ENCODE measurements around the gene TMEM161A.
"Not testable (repeated sequence)": the region's sequence is repeated elsewhere in the genome, so short reads cannot be mapped to it uniquely, and the experiment has no call there.

Gene TMEM161A

DNA sequence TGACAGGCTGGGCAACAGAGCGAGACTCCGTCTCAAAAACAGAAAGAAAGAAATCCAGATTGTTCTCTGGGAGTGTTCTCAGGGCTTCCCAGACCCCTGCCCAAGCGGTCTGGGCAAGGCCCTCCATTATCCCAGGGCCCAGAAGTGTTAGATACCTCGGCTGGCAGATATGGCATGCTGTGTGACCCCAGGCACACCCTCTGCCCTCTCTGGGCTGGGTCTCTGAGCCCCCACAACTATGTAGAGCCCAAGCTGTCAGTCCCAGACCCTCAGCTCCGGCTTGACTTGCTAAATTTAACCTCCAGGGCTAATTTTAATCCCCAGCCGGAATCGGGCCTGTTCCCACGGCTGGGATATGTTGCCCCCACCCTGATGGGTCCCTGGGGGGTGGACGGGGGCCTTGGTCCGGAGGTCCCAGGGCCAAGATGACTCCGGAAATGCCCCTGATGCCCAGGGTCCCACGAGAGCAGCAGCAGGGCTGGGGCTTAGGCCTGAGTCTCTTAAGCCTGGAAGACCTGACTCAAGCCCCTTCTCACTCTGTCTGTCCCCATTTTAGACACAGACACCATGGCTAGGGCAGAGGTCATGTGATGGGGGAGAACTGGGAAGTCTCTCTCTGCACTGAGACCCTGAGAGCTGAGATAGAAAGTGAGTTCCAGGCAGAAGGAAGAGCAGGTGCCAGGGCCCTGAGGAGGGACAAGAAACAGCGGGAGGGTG, 14.5 kb upstream of the TMEM161A start:
- no peak overlapping the region for H3K4me3 ChIP-seq (ENCODE audit: low read depth, low read length)

DNA sequence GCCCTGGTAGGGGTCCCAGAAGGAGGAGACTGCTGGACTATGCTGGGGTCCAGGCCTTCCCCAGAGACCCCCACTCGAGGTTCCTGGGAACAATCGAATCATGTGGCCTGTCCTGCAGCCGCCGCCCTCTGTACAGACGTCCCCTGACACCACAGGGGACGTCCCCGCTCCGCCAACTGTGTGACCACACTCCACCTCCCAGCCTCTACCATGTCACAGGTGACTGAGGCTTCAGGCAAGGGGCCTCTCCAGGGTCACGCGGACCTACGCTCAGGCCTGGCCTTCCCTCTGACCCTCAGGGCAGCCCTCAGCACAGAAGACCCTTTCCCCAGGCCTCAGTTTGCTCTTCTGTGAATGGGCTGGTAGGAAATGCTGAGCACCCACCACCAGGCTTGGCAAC, 13.1 kb upstream of the TMEM161A start:
- no peak overlapping the region for H3K4me3 ChIP-seq (ENCODE audit: low read depth, low read length)

More for the DNA sequence above, 14.5 kb upstream of the TMEM161A start:
- TF ChIP-seq, protein P1, sequence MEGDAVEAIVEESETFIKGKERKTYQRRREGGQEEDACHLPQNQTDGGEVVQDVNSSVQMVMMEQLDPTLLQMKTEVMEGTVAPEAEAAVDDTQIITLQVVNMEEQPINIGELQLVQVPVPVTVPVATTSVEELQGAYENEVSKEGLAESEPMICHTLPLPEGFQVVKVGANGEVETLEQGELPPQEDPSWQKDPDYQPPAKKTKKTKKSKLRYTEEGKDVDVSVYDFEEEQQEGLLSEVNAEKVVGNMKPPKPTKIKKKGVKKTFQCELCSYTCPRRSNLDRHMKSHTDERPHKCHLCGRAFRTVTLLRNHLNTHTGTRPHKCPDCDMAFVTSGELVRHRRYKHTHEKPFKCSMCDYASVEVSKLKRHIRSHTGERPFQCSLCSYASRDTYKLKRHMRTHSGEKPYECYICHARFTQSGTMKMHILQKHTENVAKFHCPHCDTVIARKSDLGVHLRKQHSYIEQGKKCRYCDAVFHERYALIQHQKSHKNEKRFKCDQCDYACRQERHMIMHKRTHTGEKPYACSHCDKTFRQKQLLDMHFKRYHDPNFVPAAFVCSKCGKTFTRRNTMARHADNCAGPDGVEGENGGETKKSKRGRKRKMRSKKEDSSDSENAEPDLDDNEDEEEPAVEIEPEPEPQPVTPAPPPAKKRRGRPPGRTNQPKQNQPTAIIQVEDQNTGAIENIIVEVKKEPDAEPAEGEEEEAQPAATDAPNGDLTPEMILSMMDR (IDR thresholded peaks at IDR 0.05; ENCODE audit: low read depth, low read length) = no peak

GRCh38 chr19:19149435-19149834, 11.2 kb upstream of the TMEM161A start:
- TF ChIP-seq, protein P1 (IDR thresholded peaks at IDR 0.05; ENCODE audit: low read depth, low read length) = no peak
- H3K4me3 ChIP-seq (ENCODE audit: low read depth, low read length) = no peak overlapping the region

More for the DNA sequence above, 13.1 kb upstream of the TMEM161A start:
- TF ChIP-seq, protein P1 (IDR thresholded peaks at IDR 0.05; ENCODE audit: low read depth, low read length) = no peak

DNA sequence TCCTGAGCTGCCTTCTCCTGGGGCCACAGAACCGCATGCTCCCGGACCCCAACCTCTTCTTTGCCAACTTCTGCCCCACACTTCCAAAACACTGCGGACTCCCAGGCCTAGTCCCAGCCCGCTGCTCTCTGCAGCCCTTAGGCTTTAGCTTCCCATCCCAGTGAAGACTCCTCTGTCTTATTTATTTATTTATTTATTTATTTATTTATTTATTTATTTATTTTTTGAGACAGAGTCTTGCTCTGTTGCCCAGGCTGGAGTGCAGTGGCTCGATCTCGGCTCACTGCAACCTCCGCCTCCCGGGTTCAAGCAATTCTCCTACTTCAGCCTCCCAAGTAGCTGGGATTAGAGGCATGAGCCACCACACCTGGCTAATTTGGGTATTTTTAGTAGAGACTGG, 10.2 kb upstream of the TMEM161A start:
- not testable (repeated sequence) for H3K4me3 ChIP-seq (ENCODE audit: low read depth, low read length)

- no peak overlapping the region for H3K4me3 ChIP-seq (ENCODE audit: low read depth, low read length)
- TF ChIP-seq, protein P1 (IDR thresholded peaks at IDR 0.05; ENCODE audit: low read depth, low read length) = no peak
Measured at GRCh38 chr19:19147344-19147743, 9.1 kb upstream of the TMEM161A start.

- TF ChIP-seq, protein P1 (IDR thresholded peaks at IDR 0.05; ENCODE audit: low read depth, low read length) = no peak
- no peak overlapping the region for H3K4me3 ChIP-seq (ENCODE audit: low read depth, low read length)
Measured at GRCh38 chr19:19146865-19147264, 8.6 kb upstream of the TMEM161A start.

GRCh38 chr19:19145684-19146608, 7.7 kb upstream of the TMEM161A start:
- H3K4me3 ChIP-seq (ENCODE audit: low read depth, low read length) = no peak overlapping the region
- TF ChIP-seq, protein P1 (IDR thresholded peaks at IDR 0.05; ENCODE audit: low read depth, low read length) = peak; percentile 92

Data from WI38 (cell line).